Measurements from ENCODE around the gene SDHAF3.

DNA sequence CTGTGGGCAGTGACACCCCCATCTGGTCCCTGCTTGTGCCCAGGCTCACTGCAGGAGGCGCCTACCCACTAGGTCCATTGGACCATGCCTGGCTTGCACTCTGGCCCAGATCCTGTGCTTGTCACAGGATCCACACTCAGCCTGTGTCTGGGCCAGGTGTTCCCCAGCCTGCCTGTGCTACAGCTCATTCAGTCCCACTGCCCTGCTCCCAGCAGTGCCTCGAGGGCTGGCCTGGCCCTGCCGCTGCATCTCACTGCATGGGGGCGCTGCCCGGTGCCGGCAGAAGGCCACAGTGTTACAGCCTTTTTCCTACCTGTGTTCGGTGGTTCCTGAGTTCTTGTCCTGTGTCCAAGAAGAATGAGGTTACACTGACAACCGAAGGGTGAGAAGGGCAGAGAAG lies 21.3 kb downstream of the SDHAF3 start:
- TF ChIP-seq, protein P1, sequence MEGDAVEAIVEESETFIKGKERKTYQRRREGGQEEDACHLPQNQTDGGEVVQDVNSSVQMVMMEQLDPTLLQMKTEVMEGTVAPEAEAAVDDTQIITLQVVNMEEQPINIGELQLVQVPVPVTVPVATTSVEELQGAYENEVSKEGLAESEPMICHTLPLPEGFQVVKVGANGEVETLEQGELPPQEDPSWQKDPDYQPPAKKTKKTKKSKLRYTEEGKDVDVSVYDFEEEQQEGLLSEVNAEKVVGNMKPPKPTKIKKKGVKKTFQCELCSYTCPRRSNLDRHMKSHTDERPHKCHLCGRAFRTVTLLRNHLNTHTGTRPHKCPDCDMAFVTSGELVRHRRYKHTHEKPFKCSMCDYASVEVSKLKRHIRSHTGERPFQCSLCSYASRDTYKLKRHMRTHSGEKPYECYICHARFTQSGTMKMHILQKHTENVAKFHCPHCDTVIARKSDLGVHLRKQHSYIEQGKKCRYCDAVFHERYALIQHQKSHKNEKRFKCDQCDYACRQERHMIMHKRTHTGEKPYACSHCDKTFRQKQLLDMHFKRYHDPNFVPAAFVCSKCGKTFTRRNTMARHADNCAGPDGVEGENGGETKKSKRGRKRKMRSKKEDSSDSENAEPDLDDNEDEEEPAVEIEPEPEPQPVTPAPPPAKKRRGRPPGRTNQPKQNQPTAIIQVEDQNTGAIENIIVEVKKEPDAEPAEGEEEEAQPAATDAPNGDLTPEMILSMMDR (conservative IDR thresholded peaks at IDR 0.05 in 1 of 2, IDR thresholded peaks at IDR 0.05 in 1 of 2; ENCODE audit: extremely low read depth in 1 of 2, insufficient read depth in 1 of 2, low read depth in 1 of 2, low read length in 2 of 2) = no peak
- no peak for TF ChIP-seq EZH2 (IDR thresholded peaks at IDR 0.05; ENCODE audit: borderline replicate concordance, low read length)

Measured in mammary epithelial cell (primary cell).